ENCODE results near the gene CCK. TPM values are rescaled to one million over a fixed set of nuclear protein-coding genes. Genes with fewer than 3 reads are reported as not detected.

Gene CCK, protein sequence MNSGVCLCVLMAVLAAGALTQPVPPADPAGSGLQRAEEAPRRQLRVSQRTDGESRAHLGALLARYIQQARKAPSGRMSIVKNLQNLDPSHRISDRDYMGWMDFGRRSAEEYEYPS
- under 1 TPM in 1 of 3 donors, not detected in 2; 0.54 TPM for total RNA-seq
- total RNA-seq (2013): not detected

DNA sequence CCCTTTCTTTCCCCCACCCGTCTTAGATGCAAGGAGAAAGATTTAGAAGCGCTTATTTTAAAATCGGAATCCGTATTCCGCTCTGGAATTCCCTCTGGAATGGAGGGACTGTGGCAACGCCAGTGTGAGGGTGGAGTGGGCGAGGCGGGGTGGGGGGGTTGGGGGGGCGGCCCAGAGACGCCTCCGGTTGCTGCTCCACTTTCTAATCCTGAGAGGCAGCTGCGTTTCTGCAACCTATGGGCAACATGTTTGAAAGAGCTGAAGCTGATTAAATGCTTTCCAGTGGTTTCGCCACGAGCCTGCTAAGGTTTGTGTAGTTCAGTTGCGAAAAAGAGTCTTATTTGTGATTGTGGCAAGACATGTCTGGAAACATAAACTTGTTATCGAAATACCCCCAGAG, at the start of gene CCK:
Gene CCK (minus strand): TSS at position 101 of the 400 bp plus-strand sequence. CDS start 2,555 bp downstream, outside the sequence.
- H3K4me3 Mint-ChIP-seq: no peak within 1 kb of the TSS
- 59% methylated on average over 14 of the region's 16 CpGs for WGBS (ENCODE audit: insufficient coverage)
- Histone ChIP-seq H3K9me3 (ENCODE audit: control insufficient read depth, insufficient read depth, low read length) (no peaks in the 10 kb centered on the region), H3K4me3 (ENCODE audit: low read length) (no peak within 1 kb of the TSS), H3K36me3 (ENCODE audit: control insufficient read depth, insufficient read depth, low read length) (no peaks in the 10 kb centered on the region), H3K27me3 (ENCODE audit: control insufficient read depth, insufficient read depth, low read length) (peaks cover 27% of the 10 kb centered on the region), H3K4me1 (ENCODE audit: control insufficient read depth, insufficient read depth, low read length) (no peaks in the 10 kb centered on the region), H3K27ac (ENCODE audit: low read length) (no peak within 1 kb of the TSS)
- TF ChIP-seq, protein P1, sequence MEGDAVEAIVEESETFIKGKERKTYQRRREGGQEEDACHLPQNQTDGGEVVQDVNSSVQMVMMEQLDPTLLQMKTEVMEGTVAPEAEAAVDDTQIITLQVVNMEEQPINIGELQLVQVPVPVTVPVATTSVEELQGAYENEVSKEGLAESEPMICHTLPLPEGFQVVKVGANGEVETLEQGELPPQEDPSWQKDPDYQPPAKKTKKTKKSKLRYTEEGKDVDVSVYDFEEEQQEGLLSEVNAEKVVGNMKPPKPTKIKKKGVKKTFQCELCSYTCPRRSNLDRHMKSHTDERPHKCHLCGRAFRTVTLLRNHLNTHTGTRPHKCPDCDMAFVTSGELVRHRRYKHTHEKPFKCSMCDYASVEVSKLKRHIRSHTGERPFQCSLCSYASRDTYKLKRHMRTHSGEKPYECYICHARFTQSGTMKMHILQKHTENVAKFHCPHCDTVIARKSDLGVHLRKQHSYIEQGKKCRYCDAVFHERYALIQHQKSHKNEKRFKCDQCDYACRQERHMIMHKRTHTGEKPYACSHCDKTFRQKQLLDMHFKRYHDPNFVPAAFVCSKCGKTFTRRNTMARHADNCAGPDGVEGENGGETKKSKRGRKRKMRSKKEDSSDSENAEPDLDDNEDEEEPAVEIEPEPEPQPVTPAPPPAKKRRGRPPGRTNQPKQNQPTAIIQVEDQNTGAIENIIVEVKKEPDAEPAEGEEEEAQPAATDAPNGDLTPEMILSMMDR (IDR thresholded peaks at IDR 0.05): no peak
- ATAC-seq (no peak), DNase-seq (no peak)
- H3K27ac Mint-ChIP-seq: no peak within 1 kb of the TSS
- H3K27me3 Mint-ChIP-seq (ENCODE audit: low read depth in 2 of 2): peaks cover 51 to 81% of the 10 kb centered on the region in 2 donors
- no peaks in the 10 kb centered on the region for H3K4me1 Mint-ChIP-seq
- H3K9me3 Mint-ChIP-seq: no peaks in the 10 kb centered on the region
- intact Hi-C loops (cut with micrococcal nuclease): no loop called here
- no peaks in the 10 kb centered on the region for H3K36me3 Mint-ChIP-seq

DNA sequence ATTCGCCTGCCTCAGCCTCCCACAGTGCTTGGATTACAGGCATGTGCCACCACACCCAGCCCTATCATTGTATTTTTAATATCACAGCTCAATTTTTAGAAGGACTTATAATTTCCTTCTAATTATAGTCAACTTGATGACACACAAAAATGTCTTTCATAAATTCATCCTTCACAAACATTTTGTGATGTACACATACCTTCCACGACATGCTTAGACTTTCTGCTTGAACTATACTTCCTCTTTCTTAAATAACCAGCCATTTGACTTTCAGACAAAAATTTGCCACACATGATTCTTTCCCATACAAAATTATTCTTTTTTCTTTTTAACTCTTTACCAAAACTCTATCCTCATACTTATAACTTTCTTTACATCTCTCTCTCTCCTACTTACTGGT, 48.4 kb upstream of the CCK start:
- TF ChIP-seq, protein P1 (IDR thresholded peaks at IDR 0.05): no peak
- H3K4me3 Mint-ChIP-seq: no peak overlapping the region
- H3K27ac Mint-ChIP-seq: no peak overlapping the region
- H3K36me3 Mint-ChIP-seq: peaks cover 18% of the 10 kb centered on the region
- Histone ChIP-seq H3K4me3 (ENCODE audit: low read length) (no peak overlapping the region), H3K4me1 (ENCODE audit: control insufficient read depth, insufficient read depth, low read length) (no peaks in the 10 kb centered on the region), H3K36me3 (ENCODE audit: control insufficient read depth, insufficient read depth, low read length) (no peaks in the 10 kb centered on the region), H3K27me3 (ENCODE audit: control insufficient read depth, insufficient read depth, low read length) (no peaks in the 10 kb centered on the region), H3K9me3 (ENCODE audit: control insufficient read depth, insufficient read depth, low read length) (no peaks in the 10 kb centered on the region), H3K27ac (ENCODE audit: low read length) (no peak overlapping the region)
- peaks cover 4 to 5% of the 10 kb centered on the region in 2 donors for H3K9me3 Mint-ChIP-seq
- intact Hi-C loops (cut with micrococcal nuclease): no loop called here
- no peaks in the 10 kb centered on the region for H3K4me1 Mint-ChIP-seq
- WGBS (ENCODE audit: insufficient coverage): 65% methylated on average over 2 of the region's 2 CpGs
- no peak for ATAC-seq
- no peak for DNase-seq
- peaks cover 2 to 8% of the 10 kb centered on the region in 2 donors for H3K27me3 Mint-ChIP-seq (ENCODE audit: low read depth in 2 of 2)

DNA sequence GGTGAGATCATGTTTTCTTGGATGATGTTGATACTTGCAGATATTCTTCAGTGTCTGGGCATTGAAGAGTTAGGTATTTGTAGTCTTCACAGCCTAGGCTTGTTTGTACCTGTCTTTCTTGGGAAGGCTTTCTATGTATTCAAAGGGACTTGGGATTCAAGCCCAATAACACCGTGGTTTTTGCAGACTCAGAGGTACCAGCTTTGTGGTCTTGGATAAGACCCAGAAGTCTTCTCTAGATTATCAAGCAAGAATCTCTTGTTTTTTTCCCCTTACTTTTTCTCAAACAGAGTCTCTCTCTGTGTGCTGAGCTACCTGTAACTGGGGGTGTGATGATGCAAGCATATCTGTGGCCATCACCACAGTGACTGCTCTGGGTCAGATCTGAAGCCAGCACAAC, 42.7 kb upstream of the CCK start:
- no peaks in the 10 kb centered on the region for H3K4me1 Mint-ChIP-seq
- H3K9me3 Mint-ChIP-seq: peaks cover 0 to 2% of the 10 kb centered on the region in 2 donors
- WGBS (ENCODE audit: insufficient coverage): 55% methylated on average over 1 of the region's 1 CpG
- H3K4me3 Mint-ChIP-seq: no peak overlapping the region
- H3K36me3 ChIP-seq (ENCODE audit: control insufficient read depth, insufficient read depth, low read length): no peaks in the 10 kb centered on the region
- H3K27ac ChIP-seq (ENCODE audit: low read length): no peak overlapping the region
- DNase-seq: no peak
- peaks cover 0 to 10% of the 10 kb centered on the region in 2 donors for H3K27me3 Mint-ChIP-seq (ENCODE audit: low read depth in 2 of 2)
- no peak overlapping the region for H3K4me3 ChIP-seq (ENCODE audit: low read length)
- H3K27ac Mint-ChIP-seq: no peak overlapping the region
- ATAC-seq: no peak
- intact Hi-C loops (cut with micrococcal nuclease): no loop called here
- TF ChIP-seq, protein P1 (IDR thresholded peaks at IDR 0.05): no peak
- H3K36me3 Mint-ChIP-seq: peaks cover 5% of the 10 kb centered on the region
- H3K4me1 ChIP-seq (ENCODE audit: control insufficient read depth, insufficient read depth, low read length): no peaks in the 10 kb centered on the region
- H3K27me3 ChIP-seq (ENCODE audit: control insufficient read depth, insufficient read depth, low read length): no peaks in the 10 kb centered on the region
- H3K9me3 ChIP-seq (ENCODE audit: control insufficient read depth, insufficient read depth, low read length): no peaks in the 10 kb centered on the region

DNA sequence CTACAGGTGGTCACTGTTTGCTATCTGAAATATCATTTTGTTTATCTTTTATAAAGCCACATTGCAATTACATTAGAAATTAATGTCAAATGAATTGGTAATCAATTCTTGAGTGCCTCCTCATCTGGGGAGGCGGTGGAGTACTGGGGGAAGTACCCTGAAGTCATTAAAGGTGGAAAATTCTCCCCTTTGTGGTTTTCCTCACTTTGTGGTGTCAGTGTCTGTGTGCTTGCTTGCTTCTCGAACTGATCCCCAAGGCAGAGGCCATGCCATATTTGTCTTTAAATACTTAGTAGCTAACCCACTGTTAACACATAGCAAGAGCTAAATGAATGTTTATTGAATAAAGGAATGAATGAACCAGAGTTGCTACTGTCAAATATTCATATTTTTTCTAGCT, 40.5 kb upstream of the CCK start:
- Histone ChIP-seq H3K4me3 (ENCODE audit: low read length) (no peak overlapping the region), H3K4me1 (ENCODE audit: control insufficient read depth, insufficient read depth, low read length) (no peaks in the 10 kb centered on the region), H3K9me3 (ENCODE audit: control insufficient read depth, insufficient read depth, low read length) (no peaks in the 10 kb centered on the region), H3K27ac (ENCODE audit: low read length) (no peak overlapping the region), H3K27me3 (ENCODE audit: control insufficient read depth, insufficient read depth, low read length) (no peaks in the 10 kb centered on the region), H3K36me3 (ENCODE audit: control insufficient read depth, insufficient read depth, low read length) (no peaks in the 10 kb centered on the region)
- no peak overlapping the region for H3K27ac Mint-ChIP-seq
- WGBS (ENCODE audit: insufficient coverage): 50% methylated on average over 1 of the region's 2 CpGs
- H3K4me1 Mint-ChIP-seq: no peaks in the 10 kb centered on the region
- TF ChIP-seq, protein P1 (IDR thresholded peaks at IDR 0.05): no peak
- no peaks in the 10 kb centered on the region for H3K36me3 Mint-ChIP-seq
- no peaks in the 10 kb centered on the region for H3K9me3 Mint-ChIP-seq
- ATAC-seq: no peak
- intact Hi-C loops (cut with micrococcal nuclease): no loop called here
- H3K4me3 Mint-ChIP-seq: no peak overlapping the region
- DNase-seq: no peak
- H3K27me3 Mint-ChIP-seq (ENCODE audit: low read depth in 2 of 2): peaks cover 0 to 10% of the 10 kb centered on the region in 2 donors

Data from natural killer cell (primary cell).